Right atrium auricular region (tissue), 2 donors: ENCODE measurements around the gene CRIM1. TPM values are rescaled to one million over a fixed set of nuclear protein-coding genes. Genes with fewer than 3 reads are reported as not detected.

Experiments
- DNase-seq: peaks from one replicate; pipeline ENCODE4 v3.0.0-alpha.2; 2019; ENCODE audit warnings: low spot score
- H3K27ac ChIP-seq, 2 donors: fragments of 200-600 bp; sonication (generic); 1 replicate in 1 of 2; 2 replicates in 1 of 2; pipeline ENCODE4 v1.5.1; 2016 to 2019
- H3K27me3 ChIP-seq, 2 donors: fragments of 200-600 bp; sonication (generic); one replicate each; pipeline versions ENCODE4 v1.5.1 to v1.6.0; 2017 to 2019
- H3K36me3 ChIP-seq: fragments of 200-600 bp; sonication (generic); one replicate; pipeline ENCODE4 v1.5.1; 2016
- H3K4me1 ChIP-seq, 2 donors: fragments of 200-600 bp; sonication (generic); one replicate each; pipeline versions ENCODE4 v1.5.1 to v1.6.0; 2017 to 2019
- H3K4me3 ChIP-seq, 2 donors: fragments of 200-600 bp; sonication (generic); 1 replicate in 1 of 2; 2 replicates in 1 of 2; pipeline ENCODE4 v1.5.1; 2017 to 2019; ENCODE audit warnings: mild to moderate bottlenecking in 1 of 2, moderate library complexity in 1 of 2
- H3K9me3 ChIP-seq, 2 donors: fragments of 200-600 bp; sonication (generic); one replicate each; pipeline ENCODE4 v1.5.1; 2019
- total RNA-seq, 2 donors: library from RNA; depleted of rRNA; stranded (reverse); fragments of >200 nt; gene quantifications; one replicate each; pipeline ENCODE4 v1.1.0, GENCODE V29; 2016
- TF ChIP-seq, protein P1 (sequence below), 2 donors: fragments of 200-600 bp; sonication (generic); IDR thresholded peaks; one replicate each; pipeline ENCODE4 v1.5.1; 2019; ENCODE audit warnings: antibody characterized with exemption in 2 of 2

Gene CRIM1
- total RNA-seq, 2 donors from 2014 or later: 49.1 to 71.3 TPM

DNA sequence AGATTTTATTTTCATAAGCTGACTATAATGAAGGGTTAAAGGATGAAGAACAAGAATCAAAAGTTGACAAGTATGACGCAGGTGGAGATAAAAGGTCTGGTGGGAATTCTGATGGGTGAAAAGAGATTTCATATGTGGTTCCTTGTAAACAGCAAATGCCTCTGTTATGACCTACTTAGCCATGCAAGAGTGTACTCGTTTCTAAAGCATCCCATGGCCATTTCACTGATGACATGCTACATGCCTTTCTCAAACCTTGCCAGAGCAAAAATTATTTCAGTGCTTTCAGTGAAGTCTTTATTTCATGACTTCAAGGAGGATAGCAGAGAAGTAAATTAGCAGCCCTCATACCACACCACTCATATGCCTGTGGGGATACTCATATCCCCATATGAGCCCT lies 170.6 kb downstream of the CRIM1 start:
- no peaks in the 10 kb centered on the region for H3K9me3 ChIP-seq
- TF ChIP-seq, protein P1, sequence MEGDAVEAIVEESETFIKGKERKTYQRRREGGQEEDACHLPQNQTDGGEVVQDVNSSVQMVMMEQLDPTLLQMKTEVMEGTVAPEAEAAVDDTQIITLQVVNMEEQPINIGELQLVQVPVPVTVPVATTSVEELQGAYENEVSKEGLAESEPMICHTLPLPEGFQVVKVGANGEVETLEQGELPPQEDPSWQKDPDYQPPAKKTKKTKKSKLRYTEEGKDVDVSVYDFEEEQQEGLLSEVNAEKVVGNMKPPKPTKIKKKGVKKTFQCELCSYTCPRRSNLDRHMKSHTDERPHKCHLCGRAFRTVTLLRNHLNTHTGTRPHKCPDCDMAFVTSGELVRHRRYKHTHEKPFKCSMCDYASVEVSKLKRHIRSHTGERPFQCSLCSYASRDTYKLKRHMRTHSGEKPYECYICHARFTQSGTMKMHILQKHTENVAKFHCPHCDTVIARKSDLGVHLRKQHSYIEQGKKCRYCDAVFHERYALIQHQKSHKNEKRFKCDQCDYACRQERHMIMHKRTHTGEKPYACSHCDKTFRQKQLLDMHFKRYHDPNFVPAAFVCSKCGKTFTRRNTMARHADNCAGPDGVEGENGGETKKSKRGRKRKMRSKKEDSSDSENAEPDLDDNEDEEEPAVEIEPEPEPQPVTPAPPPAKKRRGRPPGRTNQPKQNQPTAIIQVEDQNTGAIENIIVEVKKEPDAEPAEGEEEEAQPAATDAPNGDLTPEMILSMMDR (IDR thresholded peaks at IDR 0.05): no peak
- no peak for DNase-seq
- no peak overlapping the region for H3K4me3 ChIP-seq
- H3K27me3 ChIP-seq: no peaks in the 10 kb centered on the region
- peaks cover 0 to 15% of the 10 kb centered on the region in 2 donors for H3K4me1 ChIP-seq
- H3K27ac ChIP-seq: no peak overlapping the region
- H3K36me3 ChIP-seq: peaks cover 15% of the 10 kb centered on the region

DNA sequence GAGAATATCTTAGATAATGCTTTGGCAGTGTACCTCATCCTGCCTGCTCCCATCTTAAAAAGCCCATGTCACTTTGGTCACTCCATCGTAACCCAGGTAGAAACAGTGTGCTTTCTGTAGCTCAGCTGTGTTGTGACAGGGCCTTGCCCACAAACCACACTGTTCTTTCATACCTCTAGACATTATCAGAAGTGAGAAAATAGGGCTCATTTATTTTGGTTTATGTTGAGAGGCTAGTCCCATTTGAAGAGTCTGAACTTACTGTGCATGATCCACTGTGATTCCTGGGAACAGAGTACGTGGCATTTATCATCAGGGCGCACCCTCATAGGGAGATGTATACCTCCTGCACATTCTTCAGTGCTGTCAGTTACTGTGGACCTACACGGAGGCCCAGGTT lies 172.7 kb downstream of the CRIM1 start:
- Histone ChIP-seq H3K36me3 (no peaks in the 10 kb centered on the region), H3K4me1 (peaks cover 0 to 19% of the 10 kb centered on the region in 2 donors), H3K27ac (no peak overlapping the region), H3K27me3 (no peaks in the 10 kb centered on the region), H3K4me3 (no peak overlapping the region), H3K9me3 (no peaks in the 10 kb centered on the region)
- no peak for DNase-seq
- TF ChIP-seq, protein P1 (IDR thresholded peaks at IDR 0.05): no peak

DNA sequence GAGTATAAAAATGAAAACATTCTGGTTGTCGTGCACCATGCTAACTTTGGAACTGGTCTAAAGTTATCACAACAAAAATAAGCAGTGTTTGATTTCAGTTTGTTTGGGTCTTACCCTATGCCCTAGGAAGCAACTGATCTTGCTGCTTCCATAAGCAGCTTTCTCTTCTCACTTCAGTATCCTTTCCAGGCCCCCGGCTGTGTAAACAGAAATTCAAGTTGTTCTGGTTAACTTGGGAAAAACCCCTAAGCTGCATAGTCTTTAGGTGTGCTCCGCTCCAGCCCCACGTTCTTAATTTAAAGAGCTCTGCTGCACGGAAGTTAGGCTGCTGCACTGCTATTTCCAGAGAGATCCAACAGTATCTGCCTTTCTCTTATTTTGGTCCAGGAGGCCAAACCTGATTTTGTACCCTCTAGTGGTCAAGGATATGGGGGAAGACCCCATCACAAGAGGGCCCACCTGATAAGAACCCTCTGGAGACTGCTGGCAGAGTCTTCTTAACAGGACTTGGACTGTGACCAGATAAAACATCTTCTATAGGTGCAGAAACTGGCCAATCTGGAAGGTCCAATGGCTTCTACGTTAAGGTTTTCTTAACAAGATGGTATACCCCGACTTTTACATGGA lies 173.3 kb downstream of the CRIM1 start:
- Histone ChIP-seq H3K4me3 (no peak overlapping the region), H3K4me1 (peaks cover 0 to 19% of the 10 kb centered on the region in 2 donors), H3K9me3 (no peaks in the 10 kb centered on the region), H3K27ac (no peak overlapping the region), H3K36me3 (no peaks in the 10 kb centered on the region), H3K27me3 (no peaks in the 10 kb centered on the region)
- DNase-seq: no peak
- TF ChIP-seq, protein P1 (IDR thresholded peaks at IDR 0.05): no peak

DNA sequence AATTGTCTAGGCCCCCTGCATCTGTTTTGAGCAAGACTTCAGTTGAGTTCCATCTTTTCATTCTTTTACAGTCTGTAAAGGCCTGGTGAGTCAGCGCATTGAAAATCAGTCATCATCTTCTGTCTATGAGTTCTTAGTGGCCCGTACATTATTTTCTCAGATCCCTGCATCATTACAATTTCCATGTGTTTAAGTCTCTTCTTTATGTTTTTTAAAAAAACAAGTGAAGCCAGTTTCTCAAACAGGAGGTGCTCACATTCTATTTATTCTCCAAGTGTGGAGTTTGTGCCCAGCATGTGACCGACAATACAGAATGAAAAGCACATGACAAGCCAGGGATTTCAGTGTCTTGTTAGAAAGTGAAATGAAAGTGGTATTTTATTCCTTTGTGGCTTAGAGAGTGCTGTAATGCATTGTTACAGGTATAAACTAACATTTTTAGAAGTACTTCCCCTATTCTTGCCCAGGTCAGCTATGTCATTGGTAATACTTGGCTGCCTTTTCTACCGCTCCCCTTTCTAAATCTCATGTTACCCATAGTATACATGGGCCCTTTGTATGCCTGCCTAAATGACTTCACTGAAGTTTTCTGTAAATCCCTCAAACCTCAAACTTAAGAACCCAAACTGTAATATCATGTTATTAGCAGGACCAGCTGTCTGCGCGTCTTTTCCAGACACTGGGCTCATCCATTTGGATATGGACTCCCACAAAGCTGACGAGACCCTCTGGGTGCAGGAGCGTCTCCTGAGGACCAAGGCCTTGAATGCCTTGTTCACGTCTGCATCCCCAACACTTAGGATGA lies 174.8 kb downstream of the CRIM1 start:
- peak overlapping the region; percentile 32 to 40 for H3K27ac ChIP-seq
- peaks cover 0 to 19% of the 10 kb centered on the region in 2 donors for H3K4me1 ChIP-seq
- no peak for DNase-seq
- H3K4me3 ChIP-seq: no peak overlapping the region
- no peaks in the 10 kb centered on the region for H3K9me3 ChIP-seq
- H3K27me3 ChIP-seq: no peaks in the 10 kb centered on the region
- no peaks in the 10 kb centered on the region for H3K36me3 ChIP-seq
- TF ChIP-seq, protein P1 (IDR thresholded peaks at IDR 0.05): no peak

DNA sequence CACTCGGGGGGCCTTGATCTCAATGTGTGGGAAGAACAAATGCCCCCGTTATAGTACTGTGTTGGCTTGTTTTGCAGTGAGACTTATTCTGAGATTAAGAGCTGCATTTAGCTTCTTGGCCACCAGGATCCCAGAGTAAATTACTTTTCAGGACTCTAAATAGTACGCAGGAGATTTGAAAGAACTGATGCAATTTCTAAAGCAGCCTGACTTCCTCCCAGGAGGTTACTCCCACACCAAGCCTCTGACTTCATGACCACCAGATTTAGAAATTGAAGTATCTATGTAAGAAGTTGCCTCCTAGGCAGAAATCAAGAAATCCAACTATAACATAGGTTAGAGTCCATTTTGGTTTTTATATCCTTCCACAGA lies 175.4 kb downstream of the CRIM1 start:
- Histone ChIP-seq H3K36me3 (no peaks in the 10 kb centered on the region), H3K4me3 (no peak overlapping the region)
- TF ChIP-seq, protein P1 (IDR thresholded peaks at IDR 0.05): peak in 1 of 2 donors; percentile 24

More for the DNA sequence above, 175.4 kb downstream of the CRIM1 start:
- peaks cover 0 to 19% of the 10 kb centered on the region in 2 donors for H3K4me1 ChIP-seq
- peak overlapping the region; percentile 32 to 40 for H3K27ac ChIP-seq
- no peak for DNase-seq
- no peaks in the 10 kb centered on the region for H3K27me3 ChIP-seq
- H3K9me3 ChIP-seq: no peaks in the 10 kb centered on the region
